H9 (cell line): Measurements from ENCODE around the gene SMARCC1. TPM values are rescaled to one million over a fixed set of nuclear protein-coding genes. Genes with fewer than 3 reads are reported as not detected.

Source experiments
- DNase-seq: peaks from one replicate; pipeline ENCODE4 v3.0.0-alpha.2; 2017
- H2AFZ ChIP-seq: one replicate; pipeline ENCODE4 v1.6.1; 2013; ENCODE audit warnings: mild to moderate bottlenecking, low read length, control low read depth, moderate library complexity
- H2AK5ac ChIP-seq: 2 replicates; pipeline ENCODE4 v1.6.1; 2013; ENCODE audit warnings: low read length, control low read depth, mixed read lengths; ENCODE audit not compliant: insufficient read length
- H2BK120ac ChIP-seq: one replicate; pipeline ENCODE4 v1.6.1; 2013; ENCODE audit warnings: low read depth, mild to moderate bottlenecking, low read length, control low read depth, inconsistent platforms; ENCODE audit not compliant: poor library complexity, severe bottlenecking
- H2BK12ac ChIP-seq: 2 replicates; pipeline ENCODE4 v1.6.1; 2013; ENCODE audit warnings: low read length, control low read depth, mixed read lengths, low read depth; ENCODE audit not compliant: insufficient read length
- H2BK15ac ChIP-seq: 2 replicates; pipeline ENCODE4 v1.6.1; 2013; ENCODE audit warnings: low read depth, low read length, control low read depth
- H2BK20ac ChIP-seq: one replicate; pipeline ENCODE4 v1.6.1; 2013; ENCODE audit warnings: low read depth, mild to moderate bottlenecking, low read length, control low read depth, inconsistent platforms; ENCODE audit not compliant: poor library complexity, severe bottlenecking
- H2BK5ac ChIP-seq: 2 replicates; pipeline ENCODE4 v1.6.1; 2013; ENCODE audit warnings: low read length, control low read depth, mixed read lengths; ENCODE audit not compliant: insufficient read length
- H3K14ac ChIP-seq: 2 replicates; pipeline ENCODE4 v1.6.1; 2013; ENCODE audit warnings: low read length, control low read depth; ENCODE audit not compliant: insufficient read depth
- H3K18ac ChIP-seq: 2 replicates; pipeline ENCODE4 v1.6.1; 2013; ENCODE audit warnings: low read depth, mild to moderate bottlenecking, mixed read lengths, low read length, control low read depth; ENCODE audit not compliant: insufficient read length
- H3K23ac ChIP-seq: 2 replicates; pipeline ENCODE4 v1.6.1; 2013; ENCODE audit warnings: low read length, control low read depth, mixed read lengths, low read depth; ENCODE audit not compliant: insufficient read length
- H3K23me2 ChIP-seq: 2 replicates; pipeline ENCODE4 v1.6.1; 2013; ENCODE audit warnings: low read depth, mild to moderate bottlenecking, mixed read lengths, low read length, control low read depth; ENCODE audit not compliant: insufficient read length, poor library complexity, severe bottlenecking
- H3K27ac ChIP-seq: 2 replicates; pipeline ENCODE4 v1.5.1; 2013; ENCODE audit warnings: low read length, control low read depth, mixed read lengths, low read depth; ENCODE audit not compliant: insufficient read length
- H3K27me3 ChIP-seq: 2 replicates; pipeline ENCODE4 v1.6.1; 2013; ENCODE audit warnings: low read length, control low read depth, inconsistent platforms; ENCODE audit not compliant: insufficient read depth
- H3K4ac ChIP-seq: 2 replicates; pipeline ENCODE4 v1.6.1; 2013; ENCODE audit warnings: low read depth, mild to moderate bottlenecking, control low read depth, inconsistent platforms, low read length, moderate library complexity
- H3K4me1 ChIP-seq: 2 replicates; pipeline ENCODE4 v1.6.1; 2013; ENCODE audit warnings: low read length, control low read depth, inconsistent platforms; ENCODE audit not compliant: insufficient read depth
- H3K4me2 ChIP-seq: 2 replicates; pipeline ENCODE4 v1.6.1; 2013; ENCODE audit warnings: low read length, control low read depth, mixed read lengths; ENCODE audit not compliant: insufficient read length, insufficient read depth
- H3K56ac ChIP-seq: 2 replicates; pipeline ENCODE4 v1.6.1; 2013; ENCODE audit warnings: low read depth, mild to moderate bottlenecking, mixed read lengths, low read length, control low read depth; ENCODE audit not compliant: insufficient read length
- H3K79me1 ChIP-seq: 2 replicates; pipeline ENCODE4 v1.6.1; 2013; ENCODE audit warnings: low read depth, mild to moderate bottlenecking, moderate library complexity, low read length, control low read depth, inconsistent platforms; ENCODE audit not compliant: insufficient read depth, poor library complexity, severe bottlenecking
- H3K79me2 ChIP-seq: 2 replicates; pipeline ENCODE4 v1.6.1; 2013; ENCODE audit warnings: low read length, control low read depth, inconsistent platforms; ENCODE audit not compliant: insufficient read depth
- H3K9ac ChIP-seq: 2 replicates; pipeline ENCODE4 v1.6.1; 2013; ENCODE audit warnings: low read length, control low read depth, mixed read lengths; ENCODE audit not compliant: insufficient read length; ENCODE audit errors: extremely low read depth
- H3K9me3 ChIP-seq: one replicate; pipeline ENCODE4 v1.6.1; 2013; ENCODE audit warnings: low read depth, low read length, inconsistent platforms; ENCODE audit not compliant: control insufficient read depth
- H3T11ph ChIP-seq: one replicate; pipeline ENCODE4 v1.6.1; 2013; ENCODE audit warnings: mild to moderate bottlenecking, low read length, control low read depth, inconsistent platforms
- H4K20me1 ChIP-seq: one replicate; pipeline ENCODE4 v1.6.1; 2013; ENCODE audit not compliant: control insufficient read depth, insufficient read length, insufficient read depth
- H4K5ac ChIP-seq: 2 replicates; pipeline ENCODE4 v1.6.1; 2013; ENCODE audit warnings: low read depth, mild to moderate bottlenecking, mixed read lengths, low read length, control low read depth; ENCODE audit not compliant: insufficient read length
- H4K8ac ChIP-seq: replicated peaks from 2 replicates; pipeline ENCODE4 v1.6.1; 2013; ENCODE audit warnings: low read length, control low read depth, mixed read lengths, low read depth; ENCODE audit not compliant: insufficient read length
- H4K91ac ChIP-seq: 2 replicates; pipeline ENCODE4 v1.6.1; 2013; ENCODE audit warnings: low read depth, mild to moderate bottlenecking, moderate library complexity, mixed read lengths, low read length, control low read depth; ENCODE audit not compliant: insufficient read length
- H3K27ac Mint-ChIP-seq, 3 experiments: 2 replicates in 2 of 3; 3 replicates in 1 of 3; pipeline ENCODE4 v1.8.0; 2020 to 2021; ENCODE audit warnings: mixed read lengths in 3 of 3, mild to moderate bottlenecking in 1 of 3, moderate library complexity in 1 of 3
- H3K27me3 Mint-ChIP-seq: 2 replicates; pipeline ENCODE4 v1.8.0; 2021; ENCODE audit warnings: low read depth, mild to moderate bottlenecking, moderate library complexity, mixed read lengths
- H3K36me3 Mint-ChIP-seq, 3 experiments: 2 replicates in 2 of 3; 3 replicates in 1 of 3; pipeline ENCODE4 v1.8.0; 2020 to 2021; ENCODE audit warnings: low read depth in 3 of 3, mixed read lengths in 3 of 3; ENCODE audit not compliant: insufficient read depth in 1 of 3
- H3K4me1 Mint-ChIP-seq, 2 experiments: 2 replicates each; pipeline ENCODE4 v1.8.0; 2020; ENCODE audit warnings: mixed read lengths in 2 of 2
- H3K4me3 Mint-ChIP-seq, 2 experiments: 2 replicates in 1 of 2; 3 replicates in 1 of 2; pipeline ENCODE4 v1.8.0; 2020 to 2021; ENCODE audit warnings: mild to moderate bottlenecking in 2 of 2, mixed read lengths in 2 of 2, moderate library complexity in 1 of 2
- H3K9me3 Mint-ChIP-seq, 2 experiments: 2 replicates in 1 of 2; 3 replicates in 1 of 2; pipeline ENCODE4 v1.8.0; 2020; ENCODE audit warnings: mild to moderate bottlenecking in 2 of 2, mixed read lengths in 2 of 2, moderate library complexity in 1 of 2
- CTCF ChIP-seq: fragments of 200-600 bp; sonication (generic); conservative IDR thresholded peaks from 3 replicates; pipeline ENCODE4 v1.8.0; 2021; ENCODE audit warnings: antibody characterized with exemption, mild to moderate bottlenecking
- WGBS: extraction: QIAGEN DNeasy Blood & Tissue Kit; methylation state at CpG from one replicate; pipeline ENCODE4 v1.1.7; 2013; ENCODE audit warnings: missing lambda C conversion rate, low lambda C conversion rate, mixed read lengths; ENCODE audit not compliant: insufficient read length; ENCODE audit errors: extremely low coverage; 5-methylcytosine and 5-hydroxymethylcytosine counted together
- total RNA-seq: library from RNA; stranded (reverse); gene quantifications from 2 replicates; pipeline ENCODE4 v1.2.1, GENCODE V29; 2021

The SMARCC1 gene
- total RNA-seq, 1 experiment from 2014 or later = 274 TPM

GRCh38 chr3:47612879-47613278, 168.8 kb downstream of the SMARCC1 start:
- no peaks in the 10 kb centered on the region for H3K23me2 ChIP-seq
- H3K4me3 Mint-ChIP-seq = no peak overlapping the region
- H2BK5ac ChIP-seq = no peak overlapping the region
- no peak overlapping the region for H2BK15ac ChIP-seq
- no peak overlapping the region for H4K5ac ChIP-seq
- no peak overlapping the region for H3K56ac ChIP-seq
- no peak overlapping the region for H2BK12ac ChIP-seq
- H3T11ph ChIP-seq = no peak overlapping the region
- no peak for TF ChIP-seq CTCF
- no peak overlapping the region for H2AFZ ChIP-seq
- no peaks in the 10 kb centered on the region for H4K20me1 ChIP-seq
- no peak overlapping the region for H3K4ac ChIP-seq
- H3K27me3 Mint-ChIP-seq = no peaks in the 10 kb centered on the region
- H2AK5ac ChIP-seq = no peak overlapping the region
- H3K79me1 ChIP-seq = peaks cover 3% of the 10 kb centered on the region
- no peaks in the 10 kb centered on the region for H3K79me2 ChIP-seq
- H3K9me3 ChIP-seq = no peaks in the 10 kb centered on the region
- no peak overlapping the region for H3K9ac ChIP-seq
- H3K23ac ChIP-seq = no peak overlapping the region
- H3K18ac ChIP-seq = no peak overlapping the region
- H3K14ac ChIP-seq = no peak overlapping the region
- H3K27ac Mint-ChIP-seq = no peak overlapping the region
- DNase-seq = no peak
- no peak overlapping the region for H3K4me2 ChIP-seq
- no peak overlapping the region for H4K8ac ChIP-seq
- no peaks in the 10 kb centered on the region for H3K9me3 Mint-ChIP-seq
- H3K27ac ChIP-seq = no peak overlapping the region
- 0 out of 4 replicates have a peak, but pooled peaks cover 0 to 3% of the 10 kb centered on the region in 2 experiments for H3K4me1 Mint-ChIP-seq
- no CpG with 5 or more reads among the region's 2 CpGs for WGBS
- no peak overlapping the region for H4K91ac ChIP-seq
- H2BK20ac ChIP-seq = no peak overlapping the region
- no peaks in the 10 kb centered on the region for H3K4me1 ChIP-seq
- H3K36me3 Mint-ChIP-seq = peaks cover 44 to 61% (median 56%) of the 10 kb centered on the region in 3 experiments
- H3K27me3 ChIP-seq = no peaks in the 10 kb centered on the region
- H2BK120ac ChIP-seq = no peak overlapping the region
